ENCODE measurements around the gene COBLL1. TPM values are rescaled to one million over a fixed set of nuclear protein-coding genes. Genes with fewer than 3 reads are reported as not detected.

The COBLL1 gene
- total RNA-seq, 1 experiment from 2014 or later, result 5.9 TPM

DNA sequence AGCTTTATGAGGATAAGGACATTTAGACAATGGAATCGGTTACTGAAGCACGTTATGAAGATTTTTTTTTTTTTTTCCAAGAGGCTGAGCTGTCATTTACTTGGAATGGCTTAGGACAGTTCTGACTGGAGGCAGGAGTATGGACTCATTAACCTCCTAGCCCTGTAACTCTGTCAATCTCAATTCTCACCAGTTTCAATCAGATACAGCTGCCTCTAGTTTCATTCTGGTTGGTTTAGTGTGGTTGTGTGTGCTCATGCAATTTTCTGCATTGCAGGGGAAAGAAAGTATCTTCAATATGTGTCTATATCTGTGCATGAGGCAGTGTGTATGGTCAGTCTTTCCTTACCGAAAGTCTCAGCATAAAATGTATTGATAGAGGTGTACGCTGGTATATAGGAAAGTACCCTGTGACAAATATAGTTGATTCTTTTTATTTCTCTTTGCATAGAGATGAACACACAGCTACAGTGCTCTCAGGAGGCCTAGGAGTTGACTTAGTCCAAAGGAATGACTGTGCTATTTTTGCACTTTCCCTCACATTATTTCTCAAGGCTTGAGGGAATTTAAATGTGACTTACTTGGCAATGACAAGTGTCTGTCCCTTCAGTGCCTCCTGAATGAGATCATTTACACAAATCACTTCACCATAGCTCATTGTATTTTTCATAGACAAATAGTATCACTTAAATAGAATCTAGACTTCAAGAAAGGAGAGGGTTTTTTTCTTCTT lies 169.8 kb downstream of the COBLL1 start:
- Histone ChIP-seq H2BK120ac (ENCODE audit: low read depth, low read length, poor library complexity, severe bottlenecking) (no peak overlapping the region), H2BK15ac (ENCODE audit: low read depth, low read length) (no peak overlapping the region), H2BK20ac (ENCODE audit: low read depth, low read length, poor library complexity, severe bottlenecking) (no peak overlapping the region), H3K9me3 (ENCODE audit: control insufficient read depth, low read depth, low read length) (no peaks in the 10 kb centered on the region), H3K4me2 (ENCODE audit: insufficient read depth, insufficient read length, low read length) (no peak overlapping the region), H3K27me3 (ENCODE audit: insufficient read depth, low read length) (no peaks in the 10 kb centered on the region), H4K8ac (replicated peaks; ENCODE audit: insufficient read length, low read depth, low read length) (no peak overlapping the region), H3K79me2 (ENCODE audit: insufficient read depth, low read length) (no peaks in the 10 kb centered on the region), H2AK5ac (ENCODE audit: insufficient read length, low read length) (no peak overlapping the region), H3K23ac (ENCODE audit: insufficient read length, low read depth, low read length) (no peak overlapping the region), H3K23me2 (ENCODE audit: insufficient read length, low read depth, low read length, poor library complexity, severe bottlenecking) (no peaks in the 10 kb centered on the region), H3K9ac (ENCODE audit: extremely low read depth, insufficient read length, low read length) (no peak overlapping the region), H3K18ac (ENCODE audit: insufficient read length, low read depth, low read length) (no peak overlapping the region), H3K56ac (ENCODE audit: insufficient read length, low read depth, low read length) (no peak overlapping the region), H3K4ac (ENCODE audit: low read depth, low read length) (no peak overlapping the region), H2AFZ (ENCODE audit: low read length) (no peak overlapping the region), H4K5ac (ENCODE audit: insufficient read length, low read depth, low read length) (no peak overlapping the region), H3T11ph (ENCODE audit: low read length) (no peak overlapping the region), H4K91ac (ENCODE audit: insufficient read length, low read depth, low read length) (no peak overlapping the region), H3K27ac (ENCODE audit: insufficient read length, low read depth, low read length) (no peak overlapping the region), H3K4me1 (ENCODE audit: insufficient read depth, low read length) (no peaks in the 10 kb centered on the region), H3K14ac (ENCODE audit: insufficient read depth, low read length) (no peak overlapping the region), H2BK12ac (ENCODE audit: insufficient read length, low read depth, low read length) (no peak overlapping the region), H4K20me1 (ENCODE audit: control insufficient read depth, insufficient read depth, insufficient read length) (no peaks in the 10 kb centered on the region), H3K79me1 (ENCODE audit: insufficient read depth, low read depth, low read length, poor library complexity, severe bottlenecking) (no peaks in the 10 kb centered on the region), H2BK5ac (ENCODE audit: insufficient read length, low read length) (no peak overlapping the region)
- H3K4me1 Mint-ChIP-seq, result no peaks in the 10 kb centered on the region
- no peaks in the 10 kb centered on the region; the same call in 1 of the 2 replicates for H3K27me3 Mint-ChIP-seq (ENCODE audit: low read depth)
- WGBS (ENCODE audit: extremely low coverage, insufficient read length, low lambda C conversion rate), result no CpG with 5 or more reads among the region's 4 CpGs
- TF ChIP-seq CTCF (conservative IDR thresholded peaks at IDR 0.05), result no peak
- no peaks in the 10 kb centered on the region for H3K9me3 Mint-ChIP-seq
- 0 out of 7 replicates have a peak overlapping the region, but pooled peaks of 1 of the 3 experiments have one; percentile 11 for H3K27ac Mint-ChIP-seq
- no peak for DNase-seq
- no peaks in the 10 kb centered on the region for H3K36me3 Mint-ChIP-seq (ENCODE audit: insufficient read depth in 1 of 3, low read depth in 3 of 3)
- H3K4me3 Mint-ChIP-seq, result no peak overlapping the region
